Kidney epithelial cell (primary cell): ENCODE measurements around the gene TMEM143. TPM values are rescaled to one million over a fixed set of nuclear protein-coding genes. Genes with fewer than 3 reads are reported as not detected.

Experiments used
- DNase-seq: peaks from one replicate; pipeline ENCODE4 v3.0.0-alpha.2; 2010; ENCODE audit warnings: low read depth
- H3K27me3 ChIP-seq: 2 replicates; pipeline ENCODE4 v1.6.0; 2011; ENCODE audit warnings: low read length; ENCODE audit not compliant: control insufficient read depth, insufficient read depth
- H3K36me3 ChIP-seq: 2 replicates; pipeline ENCODE4 v1.5.1; 2011; ENCODE audit warnings: low read length; ENCODE audit not compliant: control insufficient read depth, insufficient read depth
- H3K4me3 ChIP-seq: 2 replicates; pipeline ENCODE4 v1.5.1; 2011; ENCODE audit warnings: low read depth, mild to moderate bottlenecking, control low read depth, low read length
- total RNA-seq: library from RNA; depleted of rRNA; stranded (reverse); fragments of >200 nt; gene quantifications from 2 replicates; pipeline ENCODE4 v1.2.3, GENCODE V29; 2015
- TF ChIP-seq, protein P1 (sequence below): IDR thresholded peaks from 2 replicates; pipeline ENCODE4 v1.5.1; 2011; ENCODE audit warnings: mild to moderate bottlenecking, moderate library complexity, low read length, control low read depth, inconsistent platforms; ENCODE audit not compliant: insufficient read depth, poor library complexity, severe bottlenecking

The TMEM143 gene
- total RNA-seq, 1 donor from 2014 or later: 4.4 TPM

DNA sequence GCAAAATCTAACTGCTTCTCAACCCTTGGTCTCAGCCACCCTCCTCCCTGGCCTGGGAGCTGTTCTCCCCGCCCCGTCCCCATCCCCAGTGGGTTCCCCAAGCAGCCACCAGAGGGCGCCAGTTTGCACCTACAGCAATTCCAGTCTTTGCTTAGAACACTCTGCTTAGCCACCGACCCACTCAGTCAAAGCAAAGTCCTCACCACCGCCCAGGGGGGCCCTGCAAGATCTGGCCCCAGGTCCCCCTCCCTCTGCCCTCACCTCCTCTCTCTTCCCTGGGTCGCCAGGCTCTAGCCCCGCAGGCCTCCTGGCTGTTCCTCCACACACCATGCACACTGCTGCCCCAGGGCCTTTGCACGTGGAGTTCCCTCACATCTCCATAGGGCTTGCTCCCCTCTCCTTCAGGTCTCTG lies 12.4 kb downstream of the TMEM143 start:
- Histone ChIP-seq H3K4me3 (no peak overlapping the region), H3K36me3 (no peaks in the 10 kb centered on the region), H3K27me3 (no peaks in the 10 kb centered on the region)
- TF ChIP-seq, protein P1, sequence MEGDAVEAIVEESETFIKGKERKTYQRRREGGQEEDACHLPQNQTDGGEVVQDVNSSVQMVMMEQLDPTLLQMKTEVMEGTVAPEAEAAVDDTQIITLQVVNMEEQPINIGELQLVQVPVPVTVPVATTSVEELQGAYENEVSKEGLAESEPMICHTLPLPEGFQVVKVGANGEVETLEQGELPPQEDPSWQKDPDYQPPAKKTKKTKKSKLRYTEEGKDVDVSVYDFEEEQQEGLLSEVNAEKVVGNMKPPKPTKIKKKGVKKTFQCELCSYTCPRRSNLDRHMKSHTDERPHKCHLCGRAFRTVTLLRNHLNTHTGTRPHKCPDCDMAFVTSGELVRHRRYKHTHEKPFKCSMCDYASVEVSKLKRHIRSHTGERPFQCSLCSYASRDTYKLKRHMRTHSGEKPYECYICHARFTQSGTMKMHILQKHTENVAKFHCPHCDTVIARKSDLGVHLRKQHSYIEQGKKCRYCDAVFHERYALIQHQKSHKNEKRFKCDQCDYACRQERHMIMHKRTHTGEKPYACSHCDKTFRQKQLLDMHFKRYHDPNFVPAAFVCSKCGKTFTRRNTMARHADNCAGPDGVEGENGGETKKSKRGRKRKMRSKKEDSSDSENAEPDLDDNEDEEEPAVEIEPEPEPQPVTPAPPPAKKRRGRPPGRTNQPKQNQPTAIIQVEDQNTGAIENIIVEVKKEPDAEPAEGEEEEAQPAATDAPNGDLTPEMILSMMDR: peak; percentile 77
- DNase-seq: no peak

DNA sequence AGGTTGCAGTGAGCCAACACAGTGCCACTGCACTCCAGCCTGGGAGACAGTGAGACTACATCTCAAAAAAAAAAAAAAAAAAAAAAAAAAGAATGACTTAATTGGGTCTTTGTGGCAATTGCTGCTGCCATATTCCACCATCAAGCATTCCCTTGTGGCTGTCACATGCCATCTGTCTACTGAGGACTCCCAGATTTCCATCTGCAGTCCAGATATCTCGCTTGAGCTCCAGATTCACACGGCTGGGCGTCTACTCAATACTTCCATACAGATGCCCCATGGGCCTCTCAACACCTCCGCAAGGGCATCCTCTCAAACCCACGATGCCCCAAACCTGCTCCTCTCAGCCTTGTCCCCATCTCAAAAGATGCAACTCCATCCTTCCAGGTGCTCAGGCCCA lies 12.9 kb downstream of the TMEM143 start:
- no peak for DNase-seq
- no peaks in the 10 kb centered on the region for H3K27me3 ChIP-seq
- H3K36me3 ChIP-seq: no peaks in the 10 kb centered on the region
- TF ChIP-seq, protein P1: no peak
- H3K4me3 ChIP-seq: no peak overlapping the region

DNA sequence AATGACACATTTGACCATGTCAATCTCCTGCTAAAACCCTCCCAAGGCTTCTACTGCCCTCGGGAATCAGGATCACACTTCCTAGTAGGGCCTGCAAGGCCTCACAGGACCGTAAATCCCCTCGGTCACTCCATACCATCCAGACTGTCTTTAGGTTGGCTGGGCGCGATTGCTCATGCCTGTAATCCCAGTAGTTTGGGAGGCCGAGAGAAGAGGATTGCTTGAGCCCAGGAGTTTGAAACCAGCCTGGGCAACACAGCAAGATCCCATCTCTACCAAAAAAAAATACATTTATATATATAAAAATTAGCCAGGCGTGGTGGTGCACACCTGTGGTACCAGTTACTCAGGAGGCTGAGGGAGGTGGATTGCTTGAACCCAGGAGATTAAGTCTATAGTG lies 15.0 kb downstream of the TMEM143 start:
- no peak for DNase-seq
- Histone ChIP-seq H3K4me3 (no peak overlapping the region), H3K36me3 (no peaks in the 10 kb centered on the region), H3K27me3 (no peaks in the 10 kb centered on the region)
- TF ChIP-seq, protein P1: no peak

DNA sequence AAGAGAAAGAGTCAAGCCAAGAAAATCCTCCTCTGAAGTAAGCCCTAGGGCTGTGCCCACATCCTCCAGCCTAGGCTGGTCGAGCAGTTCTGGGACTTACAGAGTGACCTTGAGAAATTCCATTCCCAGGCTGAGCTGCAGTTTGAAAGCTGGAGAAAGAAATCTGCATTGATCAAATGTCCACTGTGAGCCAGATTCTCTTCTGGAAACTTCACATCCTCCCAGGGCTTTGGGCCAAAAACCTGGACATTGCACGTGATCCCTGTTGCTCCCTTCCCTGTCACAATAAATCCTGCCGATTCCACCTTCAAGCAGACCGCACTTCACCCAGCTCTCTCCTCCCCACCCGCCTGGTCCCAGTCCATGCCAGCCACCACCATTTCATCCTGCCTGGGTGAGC lies 15.7 kb downstream of the TMEM143 start:
- no peak for DNase-seq
- Histone ChIP-seq H3K27me3 (no peaks in the 10 kb centered on the region), H3K4me3 (no peak overlapping the region), H3K36me3 (no peaks in the 10 kb centered on the region)
- TF ChIP-seq, protein P1: no peak

DNA sequence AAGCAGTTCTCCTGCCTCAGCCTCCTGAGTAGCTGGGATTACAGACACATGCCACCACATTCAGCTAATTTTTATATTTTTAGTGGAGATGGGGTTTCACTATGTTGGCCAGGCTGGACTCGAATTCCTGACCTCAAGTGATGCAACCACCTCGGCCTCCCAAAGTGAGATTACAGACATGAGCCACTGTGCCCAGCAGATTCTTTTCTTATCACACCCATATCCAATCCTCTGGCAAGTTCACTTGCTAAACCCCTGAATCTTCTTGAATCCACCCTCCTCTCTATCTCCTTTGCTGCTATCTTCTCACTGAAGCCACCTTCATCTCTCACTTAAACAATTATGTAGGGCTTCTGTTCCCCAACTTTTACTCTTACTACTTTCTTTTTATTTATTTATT lies 17.5 kb downstream of the TMEM143 start:
- Histone ChIP-seq H3K4me3 (no peak overlapping the region), H3K27me3 (no peaks in the 10 kb centered on the region), H3K36me3 (no peaks in the 10 kb centered on the region)
- DNase-seq: no peak
- TF ChIP-seq, protein P1: no peak

DNA sequence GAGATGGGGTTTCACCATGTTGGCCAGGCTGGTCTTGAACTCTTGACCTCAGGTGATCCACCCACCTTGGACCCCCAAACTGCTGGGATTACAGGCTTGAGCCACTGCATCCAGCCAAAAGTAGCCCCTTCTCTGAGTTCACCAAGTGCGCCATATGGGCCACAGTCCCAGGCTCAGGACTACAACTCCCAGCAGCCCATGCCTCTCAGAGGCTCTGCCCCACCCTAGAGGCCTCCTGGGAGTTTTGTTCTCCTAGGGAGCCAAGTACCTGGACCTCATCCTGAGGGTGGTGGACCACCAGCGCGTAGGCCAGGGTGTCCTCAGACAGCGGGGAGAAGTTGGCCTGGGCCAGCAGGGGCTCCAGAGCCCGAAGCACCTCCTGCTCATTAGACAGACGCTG lies 18.8 kb downstream of the TMEM143 start:
- no peak overlapping the region for H3K4me3 ChIP-seq
- TF ChIP-seq, protein P1: no peak
- H3K27me3 ChIP-seq: no peaks in the 10 kb centered on the region
- no peak for DNase-seq
- no peaks in the 10 kb centered on the region for H3K36me3 ChIP-seq
